ENCODE results near the gene NCL.
"Not testable (repeated sequence)": the region's sequence is repeated elsewhere in the genome, so short reads cannot be mapped to it uniquely, and the experiment has no call there.

Gene NCL

GRCh38 chr2:231429901-231430300 lies 34.4 kb downstream of the NCL start:
- DNase-seq = no peak

GRCh38 chr2:231429152-231429551 lies 35.1 kb downstream of the NCL start:
- DNase-seq = no peak

GRCh38 chr2:231427116-231427515 lies 37.2 kb downstream of the NCL start:
- DNase-seq = no peak

GRCh38 chr2:231425811-231426703 lies 38.2 kb downstream of the NCL start:
- no peak for DNase-seq

GRCh38 chr2:231425291-231425810 lies 38.9 kb downstream of the NCL start:
- DNase-seq = no peak

- no peak for DNase-seq
These were observed 41.1 kb downstream of the NCL start for GRCh38 chr2:231423176-231423575.

- DNase-seq = no peak
These were observed 42.2 kb downstream of the NCL start for GRCh38 chr2:231422056-231422455.

- no peak for DNase-seq
These were observed 43.2 kb downstream of the NCL start for GRCh38 chr2:231421051-231421580.

- no peak for DNase-seq
These were observed 45.3 kb downstream of the NCL start for GRCh38 chr2:231418820-231419640.

- no peak for DNase-seq
These were observed 49.3 kb downstream of the NCL start for GRCh38 chr2:231415029-231415428.

- DNase-seq = no peak
These were observed 50.3 kb downstream of the NCL start for GRCh38 chr2:231413921-231414476.

GRCh38 chr2:231413456-231413855 lies 50.8 kb downstream of the NCL start:
- DNase-seq = no peak

- no peak for DNase-seq
These were observed 51.7 kb downstream of the NCL start for GRCh38 chr2:231412618-231412963.

GRCh38 chr2:231411831-231412617 lies 52.3 kb downstream of the NCL start:
- peak; percentile 6 to 48 (median 25) for DNase-seq

GRCh38 chr2:231411237-231411636 lies 53.0 kb downstream of the NCL start:
- DNase-seq = no peak

- no peak for DNase-seq
These were observed 53.8 kb downstream of the NCL start for GRCh38 chr2:231410293-231411004.

- DNase-seq = no peak
These were observed 54.5 kb downstream of the NCL start for GRCh38 chr2:231409776-231410175.

GRCh38 chr2:231408304-231408703 lies 56.0 kb downstream of the NCL start:
- not testable (repeated sequence) for DNase-seq

GRCh38 chr2:231407686-231408085 lies 56.6 kb downstream of the NCL start:
- DNase-seq = not testable (repeated sequence)

GRCh38 chr2:231405601-231406367 lies 58.5 kb downstream of the NCL start:
- not testable (repeated sequence) for DNase-seq

- DNase-seq = not testable (repeated sequence)
These were observed 60.1 kb downstream of the NCL start for GRCh38 chr2:231404183-231404578.
